SHP77 treated with DMSO at 0.1 percent for 48 hours (cell line): ENCODE results near the gene APOL4.
"Not testable (repeated sequence)": the region's sequence is repeated elsewhere in the genome, so short reads cannot be mapped to it uniquely, and the experiment has no call there.

Experiments used
- DNase-seq: peaks from one replicate; lab custom pipeline; 2025; lab: John Stamatoyannopoulos, UW

APOL4 gene

DNA sequence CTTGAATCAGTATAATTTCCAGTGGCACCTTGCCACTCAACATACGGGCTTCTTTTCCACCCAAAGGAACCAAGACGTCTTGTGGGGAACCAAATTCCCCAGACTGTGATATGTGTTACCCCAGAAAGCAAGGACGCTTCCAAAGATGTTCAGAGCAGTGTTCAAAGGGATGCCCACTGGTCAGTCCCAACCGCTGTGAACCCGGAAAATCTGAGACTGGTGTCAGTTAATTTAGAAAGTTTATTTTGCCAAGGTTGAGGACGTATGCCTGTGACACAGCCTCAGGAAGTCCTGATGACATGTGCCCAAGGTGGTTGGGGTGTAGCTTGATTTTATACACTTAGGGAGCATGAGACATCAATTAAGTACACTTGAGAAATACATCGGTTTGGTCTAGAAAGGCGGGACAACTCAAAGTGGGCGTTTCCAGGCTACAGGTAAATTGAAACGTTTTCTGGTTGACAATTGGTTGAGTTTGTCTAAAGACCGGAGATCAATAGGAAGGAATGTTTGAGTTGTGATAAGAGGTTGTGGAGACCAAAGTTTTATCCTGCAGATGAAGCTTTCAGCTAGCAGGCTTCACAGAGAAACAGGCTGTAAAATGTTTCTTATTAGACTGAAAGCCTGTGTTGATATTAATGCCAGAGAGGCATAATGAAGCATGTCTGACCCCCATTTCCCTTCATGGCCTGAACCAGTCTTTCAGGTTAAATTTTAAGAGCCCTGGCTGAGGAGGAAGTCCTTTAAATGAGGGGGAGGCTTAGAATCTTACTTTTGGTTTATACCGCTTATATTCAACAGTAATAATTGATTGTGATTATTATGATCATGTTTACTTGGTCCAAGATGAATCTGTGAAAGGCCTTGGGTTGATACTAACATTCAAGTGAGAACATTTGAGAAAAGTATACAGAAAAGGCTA lies 47.8 kb downstream of the APOL4 start:
- DNase-seq, result no peak

GRCh38 chr22:36152821-36153220 lies 48.8 kb downstream of the APOL4 start:
- DNase-seq, result not testable (repeated sequence)

DNA sequence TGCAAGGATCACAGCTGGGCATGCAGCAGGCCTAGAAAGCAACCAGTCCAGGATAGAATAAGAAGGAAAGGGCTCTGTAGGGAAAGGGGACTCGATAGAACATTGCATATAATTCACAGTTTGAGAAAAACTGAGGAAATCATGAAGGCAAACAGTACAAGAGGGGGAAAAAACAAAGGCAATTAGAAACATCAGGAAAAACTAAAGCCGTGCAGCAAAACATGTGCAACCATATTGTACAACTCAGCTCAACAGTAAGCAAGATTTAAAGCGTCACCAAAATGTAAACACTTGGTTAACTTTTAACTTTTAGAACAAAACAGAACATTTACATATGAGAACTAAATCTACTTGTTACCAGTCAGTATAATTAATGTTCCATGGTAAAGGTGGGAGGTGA lies 49.5 kb downstream of the APOL4 start:
- no peak for DNase-seq

GRCh38 chr22:36151006-36151595 lies 50.5 kb downstream of the APOL4 start:
- DNase-seq, result no peak

DNA sequence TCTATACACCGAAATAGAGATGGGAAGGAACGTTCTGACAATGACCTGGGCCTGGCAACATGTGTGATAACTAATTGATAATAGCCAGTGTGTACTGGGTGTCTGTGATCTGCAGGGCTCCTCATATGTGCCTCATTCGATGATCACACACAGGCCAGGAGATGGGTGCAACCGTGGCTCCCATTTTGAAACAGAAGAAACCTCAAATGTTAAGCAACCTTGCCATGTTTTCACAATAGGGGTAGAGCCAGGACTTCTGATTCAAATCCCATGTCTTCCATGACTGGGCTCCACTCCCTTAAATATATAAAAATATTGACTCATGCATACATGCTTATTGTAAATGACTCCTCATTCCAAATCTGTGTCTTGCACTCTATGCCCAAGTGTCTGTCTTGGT lies 52.2 kb downstream of the APOL4 start:
- no peak for DNase-seq

- DNase-seq, result no peak
Measured at GRCh38 chr22:36148411-36148810, 53.2 kb downstream of the APOL4 start.

DNA sequence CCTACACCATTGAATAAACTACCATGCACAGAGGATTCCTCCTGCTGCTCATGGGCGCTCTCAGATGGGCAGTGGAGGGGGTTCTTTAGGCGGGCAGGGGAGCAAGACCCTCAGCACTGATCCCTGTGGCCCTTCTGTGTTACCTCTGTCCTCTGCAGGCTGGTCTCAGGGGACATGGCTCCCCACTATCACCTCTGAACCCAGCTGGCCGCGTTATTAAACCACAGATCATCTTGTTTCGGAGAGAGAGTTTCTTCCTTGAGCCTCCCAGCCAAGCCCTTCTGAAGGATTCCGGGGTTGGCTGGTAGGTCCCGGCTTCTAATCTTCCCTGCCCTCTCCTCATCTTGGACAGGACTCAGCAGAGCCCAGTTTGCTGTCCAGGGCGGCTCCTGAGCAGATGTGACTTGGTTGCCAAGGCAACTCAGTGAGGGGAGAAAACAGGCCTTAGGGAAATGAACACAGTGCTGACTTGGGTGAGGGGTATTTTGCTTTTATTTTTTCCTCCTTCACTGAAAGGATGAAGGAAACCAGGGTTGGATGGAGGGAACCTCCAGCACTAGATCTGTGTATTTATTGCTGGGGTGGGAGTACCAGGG lies 54.3 kb downstream of the APOL4 start:
- no peak for DNase-seq

- no peak for DNase-seq
Measured at GRCh38 chr22:36145881-36146280, 55.7 kb downstream of the APOL4 start.

DNA sequence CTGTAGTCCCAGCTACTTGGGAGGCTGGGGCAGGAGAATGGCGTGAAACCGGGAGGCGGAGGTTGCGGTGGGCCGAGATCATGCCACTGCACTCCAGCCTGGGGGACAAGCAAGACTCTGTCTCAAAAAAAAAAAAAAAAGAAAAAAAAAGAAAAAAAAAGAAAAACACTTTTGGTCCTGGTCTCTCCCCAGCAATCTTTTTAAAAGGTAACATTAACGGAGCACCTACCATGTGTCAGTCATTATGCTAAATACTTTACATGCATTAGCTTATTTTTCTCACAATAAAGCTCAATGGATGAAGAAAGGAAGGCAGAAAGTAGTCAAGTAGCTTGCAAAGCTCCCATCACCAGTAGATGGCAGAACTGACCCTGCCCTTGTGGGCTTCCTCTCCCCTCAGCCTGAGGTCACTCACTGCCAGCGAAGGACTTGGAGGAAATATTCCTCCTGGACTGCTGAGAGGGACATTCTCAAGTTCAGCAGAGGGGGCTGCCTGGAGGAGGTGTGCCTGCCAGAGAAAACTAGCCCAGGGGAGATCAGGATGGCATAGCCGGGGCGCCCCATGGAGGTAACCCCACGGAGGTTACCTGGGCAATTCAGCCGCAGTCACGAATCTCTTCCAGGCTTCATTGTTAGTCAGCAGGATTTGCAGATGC lies 56.6 kb downstream of the APOL4 start:
- no peak for DNase-seq

- DNase-seq, result no peak
Measured at GRCh38 chr22:36143956-36144355, 57.7 kb downstream of the APOL4 start.

GRCh38 chr22:36143066-36143815 lies 58.4 kb downstream of the APOL4 start:
- no peak for DNase-seq

GRCh38 chr22:36141481-36141880 lies 60.1 kb downstream of the APOL4 start:
- no peak for DNase-seq
